Sigmoid colon (tissue), 7 donors: ENCODE measurements around the gene NDST3. TPM values are rescaled to one million over a fixed set of nuclear protein-coding genes. Genes with fewer than 3 reads are reported as not detected.

Source experiments
- DNase-seq: peaks from one replicate; pipeline ENCODE4 v3.0.0-alpha.2; 2019
- H3K27ac ChIP-seq, 4 donors: fragments of 200-600 bp; sonication (generic); one replicate each; pipeline ENCODE4 v1.5.1; 2016 to 2019; ENCODE audit warnings: mild to moderate bottlenecking in 1 of 4
- H3K27me3 ChIP-seq, 3 donors: fragments of 200-600 bp; sonication (generic); one replicate each; pipeline ENCODE4 v1.5.1; 2019; ENCODE audit warnings: mild to moderate bottlenecking in 1 of 3
- H3K36me3 ChIP-seq, 4 donors: fragments of 200-600 bp; sonication (generic); one replicate each; pipeline ENCODE4 v1.5.1; 2016 to 2019
- H3K4me1 ChIP-seq, 4 donors: fragments of 200-600 bp; sonication (generic); one replicate each; pipeline ENCODE4 v1.5.1; 2017 to 2019
- H3K4me3 ChIP-seq, 4 donors: fragments of 200-600 bp; sonication (generic); one replicate each; pipeline ENCODE4 v1.5.1; 2017 to 2019; ENCODE audit warnings: mild to moderate bottlenecking in 2 of 4, moderate library complexity in 1 of 4
- H3K9me3 ChIP-seq, 4 donors: fragments of 200-600 bp in 3 of 4; sonication (generic) in 3 of 4; one replicate each; pipeline versions ENCODE4 v1.5.1 to v1.6.1; 2013 to 2019
- EP300 ChIP-seq, 4 donors: sonication (generic); formaldehyde crosslinking; IDR thresholded peaks; one replicate each; pipeline ENCODE4 v1.6.1; 2017; ENCODE audit warnings: antibody characterized with exemption in 4 of 4
- POLR2A ChIP-seq, 2 donors: fragments of 450-650 bp; IDR thresholded peaks; one replicate each; pipeline ENCODE4 v1.6.1; 2016; ENCODE audit warnings: antibody characterized with exemption in 2 of 2, mild to moderate bottlenecking in 2 of 2, moderate library complexity in 2 of 2
- POLR2AphosphoS5 ChIP-seq, 4 donors: sonication (generic); formaldehyde crosslinking; IDR thresholded peaks; one replicate each; pipeline ENCODE4 v1.6.1; 2017; ENCODE audit warnings: antibody characterized with exemption in 4 of 4
- whole genome bisulfite sequencing, 2 donors: extraction: QIAGEN DNeasy Blood & Tissue Kit; methylation state at CpG; one replicate each; pipeline ENCODE4 v1.1.7; 2013; 5-methylcytosine and 5-hydroxymethylcytosine counted together
- intact Hi-C: fragments of 100-400 bp; cut with DNase I; formaldehyde crosslinking; loops from one replicate; pipeline ENCODE4 v1.15.1; 2023
- polyA plus RNA-seq, 3 donors: library from polyadenylated mRNA; stranded (reverse); fragments of 200-250 nt; gene quantifications; one replicate each; pipeline ENCODE4 v1.2.3, GENCODE V29; 2013
- total RNA-seq, 4 donors: library from RNA; depleted of rRNA; stranded (reverse); fragments of >200 nt; gene quantifications; one replicate each; pipeline ENCODE4 v1.1.0, GENCODE V29; 2016
- TF ChIP-seq, protein P1 (sequence below), 4 experiments: fragments of 450-650 bp in 3 of 4; fragments of 200-600 bp in 1 of 4; IDR thresholded peaks; one replicate each; pipeline ENCODE4 v1.5.1; 2016 to 2019; ENCODE audit warnings: antibody characterized with exemption in 4 of 4, mild to moderate bottlenecking in 3 of 4, moderate library complexity in 2 of 4
- donor health status: healthy with polysubstance abuse.
- donor health status: Bipolar disorder and iron deficiency.
- donor health status: healthy.

Gene NDST3
- total and polyA plus RNA-seq, 7 donors: under 0.01 to 0.04 (median under 0.01) TPM; not detected in 4

DNA sequence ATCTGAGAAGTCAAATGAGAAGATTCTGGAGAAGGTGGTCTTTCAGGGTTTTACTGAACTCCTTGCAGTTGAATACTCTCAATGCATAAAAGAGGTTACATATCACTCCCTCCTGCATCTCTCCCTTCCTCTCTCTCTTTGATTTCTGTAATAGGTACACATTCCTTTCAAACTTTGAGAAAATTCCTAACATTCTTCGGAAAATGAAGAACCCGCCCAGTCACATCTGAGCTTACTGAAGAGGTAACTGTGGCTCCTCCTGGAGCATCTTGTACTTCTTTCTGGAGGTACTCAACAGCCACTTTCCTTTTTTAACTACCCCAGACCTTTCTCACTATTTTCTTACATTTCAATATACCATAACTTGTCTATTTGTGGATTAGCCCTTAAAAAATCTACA, 24.7 kb downstream of the NDST3 start:
- Histone ChIP-seq H3K4me1 (no peaks in the 10 kb centered on the region), H3K27ac (no peak overlapping the region), H3K36me3 (no peaks in the 10 kb centered on the region), H3K9me3 (no peaks in the 10 kb centered on the region), H3K4me3 (no peak overlapping the region), H3K27me3 (no peaks in the 10 kb centered on the region)
- no peak for TF ChIP-seq EP300 (IDR thresholded peaks at IDR 0.05)
- no peak for TF ChIP-seq POLR2AphosphoS5 (IDR thresholded peaks at IDR 0.05)
- TF ChIP-seq POLR2A (IDR thresholded peaks at IDR 0.05): no peak
- TF ChIP-seq, protein P1, sequence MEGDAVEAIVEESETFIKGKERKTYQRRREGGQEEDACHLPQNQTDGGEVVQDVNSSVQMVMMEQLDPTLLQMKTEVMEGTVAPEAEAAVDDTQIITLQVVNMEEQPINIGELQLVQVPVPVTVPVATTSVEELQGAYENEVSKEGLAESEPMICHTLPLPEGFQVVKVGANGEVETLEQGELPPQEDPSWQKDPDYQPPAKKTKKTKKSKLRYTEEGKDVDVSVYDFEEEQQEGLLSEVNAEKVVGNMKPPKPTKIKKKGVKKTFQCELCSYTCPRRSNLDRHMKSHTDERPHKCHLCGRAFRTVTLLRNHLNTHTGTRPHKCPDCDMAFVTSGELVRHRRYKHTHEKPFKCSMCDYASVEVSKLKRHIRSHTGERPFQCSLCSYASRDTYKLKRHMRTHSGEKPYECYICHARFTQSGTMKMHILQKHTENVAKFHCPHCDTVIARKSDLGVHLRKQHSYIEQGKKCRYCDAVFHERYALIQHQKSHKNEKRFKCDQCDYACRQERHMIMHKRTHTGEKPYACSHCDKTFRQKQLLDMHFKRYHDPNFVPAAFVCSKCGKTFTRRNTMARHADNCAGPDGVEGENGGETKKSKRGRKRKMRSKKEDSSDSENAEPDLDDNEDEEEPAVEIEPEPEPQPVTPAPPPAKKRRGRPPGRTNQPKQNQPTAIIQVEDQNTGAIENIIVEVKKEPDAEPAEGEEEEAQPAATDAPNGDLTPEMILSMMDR (IDR thresholded peaks at IDR 0.05): no peak
- WGBS, 2 donors: 94 to 95% methylated on average over 2 of the region's 2 CpGs
- intact Hi-C loops: no loop called here
- no peak for DNase-seq

DNA sequence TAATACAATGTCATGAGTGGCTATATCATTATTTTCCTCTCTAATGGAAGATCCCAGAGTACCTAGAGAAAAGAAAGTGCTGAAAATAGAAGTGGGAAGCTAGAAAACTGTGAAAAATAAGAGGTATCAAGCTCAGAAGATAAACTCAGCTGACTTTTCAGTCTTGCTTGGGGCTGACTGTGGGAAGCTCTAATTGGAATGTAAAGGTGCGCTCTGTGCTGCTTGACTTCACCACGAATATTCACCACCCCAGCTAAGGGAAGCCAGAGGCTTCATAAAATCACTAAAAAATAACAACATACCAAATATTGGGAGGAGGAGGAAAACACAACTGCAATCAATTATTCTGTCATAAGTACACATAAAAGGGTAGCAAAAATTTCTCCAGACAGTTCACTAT, 25.1 kb downstream of the NDST3 start:
- Histone ChIP-seq H3K9me3 (no peaks in the 10 kb centered on the region), H3K27ac (no peak overlapping the region), H3K4me1 (no peaks in the 10 kb centered on the region), H3K27me3 (no peaks in the 10 kb centered on the region), H3K36me3 (no peaks in the 10 kb centered on the region), H3K4me3 (no peak overlapping the region)
- intact Hi-C loops: no loop called here
- no peak for DNase-seq
- TF ChIP-seq EP300 (IDR thresholded peaks at IDR 0.05) (no peak), POLR2AphosphoS5 (IDR thresholded peaks at IDR 0.05) (no peak), POLR2A (IDR thresholded peaks at IDR 0.05) (no peak)
- TF ChIP-seq, protein P1 (IDR thresholded peaks at IDR 0.05): no peak
- 78 to 91% methylated on average over 2 of the region's 2 CpGs for WGBS, 2 donors

DNA sequence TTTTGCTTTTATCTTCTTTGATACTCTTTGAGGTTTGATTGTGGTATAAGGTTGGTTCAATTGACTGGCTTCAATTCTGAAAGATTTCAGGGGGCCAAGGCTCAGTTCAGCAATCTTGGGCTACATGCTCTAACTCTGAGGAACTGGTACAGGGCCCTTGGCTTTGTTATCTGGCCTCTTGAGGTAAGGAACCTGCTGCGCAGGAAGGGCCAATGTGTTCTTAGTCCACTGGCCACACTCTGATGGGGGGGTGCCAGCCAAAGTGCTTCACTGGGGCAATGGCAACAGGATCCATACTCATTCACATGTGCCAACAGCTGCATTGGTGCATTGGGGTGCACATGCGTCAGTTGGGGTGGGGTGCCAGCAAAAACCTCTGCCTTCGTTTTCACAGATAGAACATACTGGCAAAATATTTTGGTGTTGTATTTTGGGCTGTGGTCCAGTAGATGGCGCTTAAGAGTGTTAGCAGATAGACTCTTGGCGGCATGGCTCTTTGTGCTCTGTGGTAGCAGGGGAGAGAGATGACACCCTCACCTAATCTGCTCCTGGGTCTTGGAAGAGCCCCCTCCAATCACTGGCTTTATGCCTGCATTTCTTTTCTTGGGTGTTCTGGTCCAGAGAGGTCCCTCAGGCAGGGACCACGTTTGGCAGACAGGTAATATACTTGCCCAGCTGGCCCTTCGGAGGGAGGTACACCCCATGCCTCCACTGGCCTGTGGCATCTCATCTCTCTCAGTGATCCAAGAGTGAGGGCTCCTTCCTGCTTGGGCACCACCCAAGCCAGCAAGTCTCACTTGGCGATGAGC, 42.9 kb downstream of the NDST3 start:
- WGBS, 2 donors: 61 to 71% methylated on average over 8 of the region's 8 CpGs
- Histone ChIP-seq H3K4me1 (no peaks in the 10 kb centered on the region), H3K27me3 (no peaks in the 10 kb centered on the region), H3K4me3 (no peak overlapping the region), H3K36me3 (no peaks in the 10 kb centered on the region), H3K9me3 (no peaks in the 10 kb centered on the region), H3K27ac (no peak overlapping the region)
- TF ChIP-seq, protein P1 (IDR thresholded peaks at IDR 0.05): no peak
- TF ChIP-seq POLR2AphosphoS5 (IDR thresholded peaks at IDR 0.05): no peak
- TF ChIP-seq POLR2A (IDR thresholded peaks at IDR 0.05): no peak
- TF ChIP-seq EP300 (IDR thresholded peaks at IDR 0.05): no peak
- no peak for DNase-seq
- intact Hi-C loops: no loop called here

DNA sequence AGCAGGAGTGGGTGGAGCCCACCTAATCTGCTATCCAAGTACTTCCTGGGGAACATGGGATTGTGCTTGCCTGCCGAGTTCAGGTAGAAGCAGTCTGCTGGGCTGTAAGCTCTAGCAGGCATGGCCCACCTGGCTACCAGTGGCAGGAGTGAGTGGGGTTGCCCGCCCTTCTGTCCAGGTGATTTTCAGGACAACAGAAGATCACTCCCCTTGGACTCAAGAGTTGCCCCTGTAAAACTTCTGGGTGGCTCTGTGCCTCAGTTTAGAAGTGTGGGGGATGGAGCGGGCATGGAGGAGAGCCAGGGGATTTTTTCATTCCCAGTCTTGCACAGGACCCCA, 43.5 kb downstream of the NDST3 start:
- no peak for TF ChIP-seq EP300 (IDR thresholded peaks at IDR 0.05)
- TF ChIP-seq, protein P1 (IDR thresholded peaks at IDR 0.05): no peak
- Histone ChIP-seq H3K4me3 (no peak overlapping the region), H3K9me3 (no peaks in the 10 kb centered on the region), H3K4me1 (no peaks in the 10 kb centered on the region), H3K36me3 (no peaks in the 10 kb centered on the region), H3K27me3 (no peaks in the 10 kb centered on the region), H3K27ac (no peak overlapping the region)
- DNase-seq: no peak
- WGBS, 2 donors: 86 to 90% methylated on average over 3 of the region's 3 CpGs
- intact Hi-C loops: no loop called here

DNA sequence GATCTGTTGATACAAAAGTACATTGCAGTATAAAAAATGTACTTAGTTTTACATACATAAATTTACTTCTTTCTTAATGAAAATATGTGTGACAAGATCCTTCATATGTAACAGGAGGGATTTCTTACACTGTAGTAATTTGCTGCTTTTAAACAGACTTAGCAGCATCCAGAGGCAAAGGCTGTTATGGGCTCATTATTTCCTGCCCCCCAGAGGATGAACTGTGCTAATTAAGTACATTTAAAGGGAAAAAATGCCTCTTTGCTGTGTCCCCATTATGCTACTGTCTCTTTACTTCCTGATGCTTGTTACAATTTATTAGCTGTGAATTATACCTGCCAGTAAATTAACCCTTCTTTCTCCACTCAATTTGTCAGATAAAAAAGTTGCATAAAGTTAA, 47.1 kb downstream of the NDST3 start:
- TF ChIP-seq, protein P1 (IDR thresholded peaks at IDR 0.05): no peak
- TF ChIP-seq POLR2A (IDR thresholded peaks at IDR 0.05): no peak
- no peak for TF ChIP-seq POLR2AphosphoS5 (IDR thresholded peaks at IDR 0.05)
- TF ChIP-seq EP300 (IDR thresholded peaks at IDR 0.05): no peak
- Histone ChIP-seq H3K27me3 (no peaks in the 10 kb centered on the region), H3K4me3 (no peak overlapping the region), H3K36me3 (no peaks in the 10 kb centered on the region), H3K9me3 (no peaks in the 10 kb centered on the region), H3K27ac (no peak overlapping the region), H3K4me1 (no peaks in the 10 kb centered on the region)
- intact Hi-C loops: no loop called here
- DNase-seq: no peak
